Ramos (cell line): ENCODE results near the gene SPTLC1.
"Not testable (repeated sequence)": the region's sequence is repeated elsewhere in the genome, so short reads cannot be mapped to it uniquely, and the experiment has no call there.

Experiments
- in situ Hi-C: fragments of 300-500 bp; cut with MboI; formaldehyde crosslinking; loops from one replicate; pipeline ENCODE4 v1.14.3; 2022; ENCODE audit warnings: low sequenced_read_pairs; ENCODE audit not compliant: unreplicated experiment

SPTLC1 gene

DNA sequence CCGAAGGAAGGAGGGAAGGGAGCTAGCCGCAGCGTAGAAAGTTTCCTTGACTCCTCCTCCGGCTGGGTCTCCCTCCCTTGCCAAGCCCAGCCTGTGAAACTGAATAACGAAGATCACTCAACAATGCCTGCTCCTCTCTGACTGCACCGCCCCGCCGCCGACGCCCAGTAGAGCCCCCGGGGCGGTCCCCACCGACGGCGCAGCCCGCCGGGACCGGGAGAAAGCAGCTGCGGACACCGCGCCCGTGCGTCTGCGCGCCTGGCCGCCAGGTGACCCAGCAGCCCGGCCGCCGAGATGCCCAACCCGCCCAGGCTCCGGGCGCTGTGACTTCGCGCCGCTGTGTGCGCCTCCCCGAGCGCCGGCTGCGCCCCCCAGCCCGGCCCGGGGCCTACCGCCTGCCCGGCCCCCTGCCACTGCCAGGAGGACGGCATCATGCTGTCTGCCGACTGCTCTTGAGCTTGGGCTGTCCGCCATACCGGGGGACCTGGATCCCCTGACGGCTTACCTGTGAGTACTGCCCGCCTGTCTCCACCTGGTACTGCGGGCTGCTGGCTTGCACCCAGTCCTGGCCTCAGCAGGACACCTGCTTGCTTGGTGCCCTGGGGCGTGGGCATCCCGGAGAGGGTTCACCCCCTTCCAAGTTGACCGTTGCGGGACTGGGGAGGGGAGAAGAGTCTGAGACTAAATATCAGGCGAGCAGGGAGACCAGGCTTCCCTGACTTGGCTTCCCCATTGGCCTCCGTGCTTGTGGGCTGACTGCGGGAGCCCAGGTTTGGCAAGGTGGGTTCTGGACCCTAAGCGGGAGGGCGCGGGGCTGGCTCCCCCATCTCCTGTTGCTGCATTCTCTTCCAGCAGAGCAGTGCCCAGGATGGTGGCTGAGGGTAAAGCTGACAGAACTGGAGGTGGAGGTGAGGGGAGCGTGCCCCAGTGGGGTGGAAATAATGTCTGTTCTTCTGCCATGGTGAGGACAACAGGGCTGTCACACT lies 26.2 kb upstream of the SPTLC1 start:
- in situ Hi-C loops = no loop called here

DNA sequence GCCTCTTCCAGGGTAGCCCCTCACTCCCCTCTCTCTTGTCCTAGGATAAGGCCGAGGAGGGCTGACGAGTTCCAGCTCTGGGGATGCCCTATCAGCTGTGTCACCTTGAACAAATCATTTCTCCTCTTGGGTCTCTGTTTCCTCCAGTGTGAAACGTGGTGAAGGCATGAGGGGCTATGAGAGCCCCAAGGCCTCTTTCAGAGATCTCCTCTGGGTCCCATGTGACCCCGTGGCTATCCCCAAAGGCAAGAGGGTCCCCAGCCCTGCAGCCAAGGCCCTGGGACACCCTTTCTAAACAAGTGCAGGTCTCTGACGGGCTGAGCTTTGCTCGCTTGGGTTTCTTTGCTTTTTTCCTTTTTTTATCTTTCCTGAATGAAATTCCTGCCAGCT lies 25.5 kb upstream of the SPTLC1 start:
- in situ Hi-C loops = no loop called here

DNA sequence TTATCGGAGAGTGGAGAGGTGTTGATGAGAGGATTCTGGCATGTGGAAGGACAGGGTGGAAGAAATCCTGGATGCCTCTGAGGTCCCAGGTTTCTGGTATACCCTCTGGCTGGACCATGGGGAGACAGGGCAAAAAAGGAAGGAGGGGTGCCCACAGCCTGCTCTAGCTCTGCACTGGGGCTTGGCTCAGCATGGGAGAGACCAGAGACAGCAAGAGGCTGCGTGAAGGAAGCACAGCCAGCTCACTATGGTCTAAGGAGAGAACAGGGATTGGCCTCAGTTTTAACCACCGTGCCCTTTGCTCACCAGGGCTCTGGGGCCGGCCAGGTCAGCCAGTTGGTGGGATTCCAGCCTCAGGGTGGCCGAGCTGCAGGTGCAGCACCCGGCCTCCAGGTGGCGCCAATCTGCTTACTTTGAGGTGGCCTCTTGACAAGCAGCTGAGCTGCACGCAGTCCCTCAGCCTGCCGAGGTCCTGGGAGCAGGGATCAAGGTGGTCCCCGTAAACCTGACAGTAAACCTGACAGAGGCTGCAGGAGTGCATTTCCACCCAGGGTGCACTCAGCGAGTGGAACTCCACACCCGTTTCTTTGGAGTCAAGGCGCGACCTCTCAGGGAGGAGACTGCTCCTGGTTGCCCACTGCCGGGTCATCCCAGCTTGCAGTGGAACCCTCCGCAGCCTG lies 25.0 kb upstream of the SPTLC1 start:
- in situ Hi-C loops = no loop called here

DNA sequence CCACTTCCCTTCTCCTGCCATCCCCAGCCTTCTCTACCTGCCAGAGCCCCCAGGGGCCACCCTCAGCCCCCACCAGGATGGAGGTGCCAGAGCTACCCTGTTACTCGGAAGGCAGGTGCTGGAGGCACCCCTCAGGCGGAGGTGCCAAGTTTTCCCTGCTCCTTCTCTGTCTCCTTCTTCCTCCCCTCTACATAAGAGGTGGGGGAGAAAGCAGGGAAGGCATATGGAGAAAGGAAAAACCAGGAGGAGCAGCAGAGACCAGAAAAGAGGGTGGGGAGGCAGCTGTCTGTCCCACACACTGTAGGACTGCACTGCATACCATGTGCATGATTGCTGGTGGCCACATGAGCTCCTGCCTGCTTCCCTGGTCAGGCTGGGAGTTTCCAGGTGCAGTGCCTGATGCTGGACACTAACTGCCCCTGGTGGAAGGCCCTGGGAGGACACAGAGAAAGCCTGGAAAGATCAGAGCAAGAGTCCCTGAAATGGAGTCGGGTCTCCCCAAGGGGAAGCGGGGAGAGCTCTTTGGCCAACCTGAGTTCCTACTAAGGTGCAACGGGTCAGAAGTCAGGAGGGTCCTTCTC lies 23.8 kb upstream of the SPTLC1 start:
- in situ Hi-C loops = loop anchor here (5.0 to 10.0 kb wide), 3 partner anchors 296 to 656 kb away; no protein-coding TSS in a partner anchor

DNA sequence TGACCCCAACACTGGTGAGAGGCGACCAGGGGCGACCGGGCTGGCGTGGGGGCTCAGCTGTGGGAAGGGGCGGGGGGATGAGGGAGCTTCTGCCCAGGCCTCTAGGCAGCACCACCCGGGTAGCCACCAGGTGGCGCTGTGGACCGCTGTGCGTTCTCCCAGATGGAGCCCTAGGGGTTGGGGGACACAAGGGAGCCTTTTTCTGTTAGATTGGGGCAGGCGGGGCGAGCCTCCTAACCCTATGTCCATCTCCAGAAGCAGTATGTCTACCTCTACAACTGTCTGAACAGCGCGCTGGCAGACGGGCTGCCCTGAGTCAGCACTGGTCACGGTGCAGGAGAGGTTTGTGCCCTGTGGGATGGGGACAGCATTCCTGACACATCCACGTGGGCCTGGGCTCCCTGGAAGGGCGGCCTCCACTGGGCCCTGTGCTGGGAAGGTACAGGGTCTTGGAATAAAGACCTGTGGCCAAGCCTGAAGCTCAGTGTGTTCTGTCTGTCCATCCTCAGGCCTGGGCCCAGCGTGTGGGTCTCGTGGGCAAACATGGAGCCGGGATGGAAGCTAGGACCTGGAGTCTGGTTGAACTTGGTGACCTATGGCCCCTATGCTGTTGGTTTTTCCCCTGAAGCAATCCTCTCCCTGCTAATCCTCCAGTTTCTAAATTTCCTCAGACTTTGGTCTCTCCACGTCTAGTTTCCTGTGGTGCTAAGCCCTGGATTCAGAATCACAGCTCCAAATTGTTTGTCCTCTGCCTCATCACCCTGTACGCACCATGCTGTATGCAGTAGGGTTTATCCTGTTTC lies 23.1 kb upstream of the SPTLC1 start:
- in situ Hi-C loops = loop anchor here (5.0 to 10.0 kb wide), 3 partner anchors 296 to 656 kb away; no protein-coding TSS in a partner anchor

DNA sequence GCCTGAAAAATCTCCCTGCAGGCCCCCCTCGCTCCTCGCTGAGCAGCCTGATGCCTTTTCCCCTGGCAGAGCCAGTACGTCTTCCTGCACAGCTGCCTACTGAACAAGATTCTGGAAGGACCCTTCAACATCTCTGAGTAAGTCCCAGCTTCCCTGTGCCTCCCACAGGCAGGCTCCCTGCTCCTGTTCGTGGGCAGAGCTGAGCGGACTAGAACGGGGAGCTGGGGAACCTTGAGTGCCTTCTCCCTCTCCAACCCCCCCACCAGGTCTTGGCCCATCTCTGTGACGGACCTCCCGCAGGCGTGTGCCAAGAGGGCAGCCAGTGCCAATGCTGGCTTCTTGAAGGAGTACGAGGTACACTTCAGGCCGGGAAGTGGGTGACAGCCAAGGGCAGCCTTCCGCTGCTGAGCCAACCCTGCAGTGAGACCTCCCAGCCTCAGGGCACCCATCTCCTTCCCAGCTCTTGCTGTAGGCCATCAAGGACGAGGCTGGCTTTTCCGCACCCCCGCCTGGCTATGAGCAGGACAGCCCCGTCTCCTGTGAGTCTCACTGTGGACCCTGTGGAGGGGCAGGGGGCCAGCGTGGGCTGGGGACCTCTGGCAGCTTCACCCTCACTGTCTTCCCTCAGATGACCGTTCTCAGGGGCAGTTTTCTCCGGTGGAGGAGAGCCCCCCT lies 21.1 kb upstream of the SPTLC1 start:
- in situ Hi-C loops = loop anchor here (5.0 to 10.0 kb wide), 3 partner anchors 298 to 658 kb away; no protein-coding TSS in a partner anchor

DNA sequence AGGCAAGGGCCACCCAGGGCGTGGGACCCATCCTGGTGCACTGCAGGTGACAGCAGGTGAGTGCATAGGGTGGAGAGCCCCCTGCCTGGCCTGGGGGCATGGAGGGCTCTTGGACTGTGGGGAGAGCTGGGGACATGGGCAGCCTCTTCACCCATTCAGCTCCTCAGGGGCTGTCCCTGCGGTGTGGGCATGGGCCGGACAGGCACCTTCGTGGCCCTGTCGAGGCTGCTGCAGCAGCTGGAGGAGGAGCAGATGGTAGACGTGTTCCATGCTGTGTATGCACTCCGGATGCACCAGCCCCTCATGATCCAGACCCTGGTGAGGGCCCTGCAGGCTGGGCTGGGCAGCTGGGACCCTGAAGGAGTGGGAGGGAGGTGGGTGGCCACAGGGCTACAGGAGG lies 20.4 kb upstream of the SPTLC1 start:
- in situ Hi-C loops = loop anchor here (5.0 to 10.0 kb wide), 3 partner anchors 299 to 659 kb away; no protein-coding TSS in a partner anchor

DNA sequence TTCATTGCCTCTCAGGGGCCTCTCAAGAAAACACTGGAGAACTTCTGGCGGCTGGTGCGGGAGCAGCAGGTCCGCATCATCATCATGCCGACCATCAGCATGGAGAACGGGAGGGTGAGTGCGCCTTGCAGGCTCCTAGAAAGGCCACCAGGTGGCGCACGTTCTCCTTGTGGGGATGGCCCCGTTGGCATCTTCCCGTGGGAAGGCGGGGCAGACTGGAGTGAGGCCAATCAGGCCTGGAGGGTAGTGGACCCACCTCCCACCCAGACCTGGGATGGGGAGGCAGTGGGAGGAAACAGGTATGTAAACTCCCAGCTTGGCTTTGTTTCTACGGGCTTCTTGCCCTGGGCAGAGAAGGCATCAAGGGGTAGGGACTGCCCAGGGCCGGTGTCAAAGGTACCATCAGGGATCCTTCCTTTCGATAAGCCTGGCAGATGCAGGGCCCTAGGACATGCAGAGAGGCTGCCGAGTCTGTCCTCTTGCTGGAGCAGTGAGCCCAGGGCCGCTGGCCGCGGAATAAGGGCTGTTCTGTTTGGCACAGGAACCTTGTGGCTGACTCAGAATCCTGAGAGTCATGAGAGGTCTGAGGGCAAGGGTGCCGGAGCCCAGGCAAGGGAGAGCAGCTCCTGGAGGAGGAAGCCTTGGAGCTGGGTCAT lies 18.9 kb upstream of the SPTLC1 start:
- in situ Hi-C loops = loop anchor here (10.0 kb wide), 2 partner anchors 301 to 661 kb away; no protein-coding TSS in a partner anchor

DNA sequence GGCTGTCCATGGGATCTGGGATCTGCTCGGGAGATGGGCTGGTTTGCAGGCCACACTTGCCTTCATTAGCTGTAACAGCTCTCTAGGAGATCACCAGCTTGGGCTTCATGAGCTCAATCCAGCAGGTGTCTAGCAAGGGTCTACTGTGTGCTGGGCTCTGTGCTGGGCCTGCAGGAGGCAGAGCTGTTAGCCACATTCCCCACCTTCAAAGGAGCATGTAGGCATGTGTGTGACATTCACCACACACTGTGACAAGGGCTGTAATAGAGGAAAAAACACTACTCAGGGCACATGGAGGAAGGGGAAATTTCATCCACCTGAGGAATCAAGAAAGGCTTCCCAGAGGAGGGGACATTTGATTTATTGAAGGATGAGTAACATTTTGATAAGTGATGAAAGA lies 17.7 kb upstream of the SPTLC1 start:
- in situ Hi-C loops = loop anchor here (10.0 kb wide), 2 partner anchors 302 to 662 kb away; no protein-coding TSS in a partner anchor

DNA sequence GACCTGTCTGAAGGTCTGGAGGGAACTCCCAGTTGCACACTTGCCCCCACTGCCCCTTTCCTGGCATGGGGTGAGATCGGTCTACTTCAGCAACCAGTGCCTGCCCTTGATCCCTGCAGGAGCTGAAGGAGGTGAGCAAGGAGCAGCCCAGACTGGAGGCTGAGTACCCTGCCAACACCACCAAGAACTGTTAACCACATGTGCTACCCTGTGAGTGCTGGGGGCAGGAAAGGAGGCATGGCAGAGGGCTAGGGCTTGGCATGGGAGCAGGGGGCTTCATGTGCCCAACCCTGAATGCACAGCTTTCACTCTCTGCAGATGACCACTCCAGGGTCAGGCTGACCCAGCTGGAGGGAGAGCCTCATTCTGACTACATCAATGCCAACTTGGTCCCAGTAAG lies 17.3 kb upstream of the SPTLC1 start:
- in situ Hi-C loops = loop anchor here (10.0 kb wide), 2 partner anchors 302 to 662 kb away; no protein-coding TSS in a partner anchor

DNA sequence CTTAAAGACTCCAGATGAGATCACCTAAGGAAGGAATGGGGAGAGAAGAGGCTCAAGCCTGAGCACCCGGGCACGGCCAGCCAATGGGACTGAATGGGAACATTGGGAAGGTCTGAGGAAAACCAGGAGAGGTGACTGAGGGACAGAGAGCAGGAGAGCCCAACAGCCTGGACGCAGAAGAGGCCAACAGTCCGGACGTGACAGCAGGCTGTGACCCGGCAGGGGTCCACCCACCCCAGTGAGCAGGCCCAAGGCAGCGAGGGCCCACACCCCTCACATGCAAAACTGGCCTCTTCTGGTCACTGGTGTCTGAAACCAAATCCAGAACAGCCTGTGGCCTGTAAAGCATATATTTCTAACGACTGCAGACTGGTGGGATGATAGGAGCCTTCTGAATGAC lies 7.6 kb upstream of the SPTLC1 start:
- in situ Hi-C loops = no loop called here

DNA sequence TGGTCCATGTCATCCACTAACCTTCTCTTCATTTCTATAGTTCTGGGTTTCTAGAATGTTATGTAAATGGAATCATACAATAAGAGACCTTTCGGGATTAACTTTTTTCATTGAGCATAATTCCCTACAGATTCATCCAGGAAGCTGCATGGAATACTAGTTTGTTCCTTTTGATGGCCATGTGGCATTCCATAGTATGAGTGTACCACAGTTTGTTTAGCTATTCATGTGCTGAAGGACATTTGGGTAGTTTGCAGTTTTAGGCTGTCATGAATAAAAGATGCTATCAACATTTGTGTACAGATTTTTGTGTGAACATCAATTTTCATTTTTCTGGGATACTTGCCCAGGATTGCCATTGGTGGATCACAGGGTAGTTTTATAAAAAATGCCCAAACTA lies 6.8 kb upstream of the SPTLC1 start:
- in situ Hi-C loops = no loop called here

DNA sequence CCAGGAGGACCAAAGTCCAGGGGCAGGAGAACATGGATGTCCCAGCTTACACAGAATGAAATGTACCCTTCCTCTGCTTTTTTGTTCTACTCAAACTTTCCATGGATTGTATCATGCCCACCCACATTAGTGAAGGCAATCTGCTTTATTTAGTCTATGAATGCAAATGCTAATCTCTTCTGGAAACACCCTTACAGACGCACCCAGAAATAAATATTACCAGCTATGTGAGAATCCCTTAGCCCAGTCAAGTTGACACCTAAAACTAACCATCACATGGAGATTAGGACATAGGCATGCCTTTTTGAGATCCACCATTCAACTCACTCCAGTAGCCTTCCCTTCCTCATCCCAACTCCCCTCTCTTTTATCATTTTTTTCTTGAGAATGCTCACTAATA lies 6.1 kb upstream of the SPTLC1 start:
- in situ Hi-C loops = no loop called here

DNA sequence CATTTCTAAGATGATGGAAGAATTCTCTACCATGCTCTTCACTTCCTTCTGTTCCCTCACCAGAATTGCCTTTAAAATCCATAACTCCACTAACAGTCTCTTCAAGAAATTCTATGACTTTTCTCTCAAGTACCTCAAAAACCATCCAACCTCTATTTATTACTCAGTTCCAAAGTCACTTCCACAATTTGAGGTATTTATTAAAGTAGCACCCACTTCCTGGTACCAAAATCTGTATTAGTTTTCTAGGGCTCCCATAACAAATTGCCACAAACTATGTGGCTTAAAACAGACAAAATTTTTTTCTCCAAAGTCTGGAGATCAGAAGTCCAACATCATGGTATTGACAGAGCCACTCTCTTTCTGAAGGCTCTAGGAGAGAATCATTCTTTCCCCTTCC lies 4.9 kb upstream of the SPTLC1 start:
- in situ Hi-C loops = no loop called here

DNA sequence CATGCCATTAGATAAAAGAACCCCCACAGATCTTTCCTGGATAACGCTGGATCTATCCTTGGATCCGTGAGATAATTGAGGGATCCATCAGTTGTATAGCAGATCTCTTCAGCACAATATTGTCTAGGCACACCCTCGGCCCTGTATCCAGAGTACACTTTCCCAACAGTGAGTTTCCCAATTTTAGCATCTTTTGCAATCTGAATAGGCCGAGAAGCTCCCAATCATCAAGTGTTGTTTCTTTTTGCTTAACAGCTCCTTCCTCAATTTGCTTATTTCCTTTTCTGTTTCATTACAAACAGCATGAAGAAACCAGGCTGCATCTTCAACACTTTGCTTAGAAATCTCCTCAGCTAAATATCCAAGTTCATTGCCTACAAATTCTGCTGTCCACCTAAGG lies 4.4 kb upstream of the SPTLC1 start:
- in situ Hi-C loops = no loop called here

DNA sequence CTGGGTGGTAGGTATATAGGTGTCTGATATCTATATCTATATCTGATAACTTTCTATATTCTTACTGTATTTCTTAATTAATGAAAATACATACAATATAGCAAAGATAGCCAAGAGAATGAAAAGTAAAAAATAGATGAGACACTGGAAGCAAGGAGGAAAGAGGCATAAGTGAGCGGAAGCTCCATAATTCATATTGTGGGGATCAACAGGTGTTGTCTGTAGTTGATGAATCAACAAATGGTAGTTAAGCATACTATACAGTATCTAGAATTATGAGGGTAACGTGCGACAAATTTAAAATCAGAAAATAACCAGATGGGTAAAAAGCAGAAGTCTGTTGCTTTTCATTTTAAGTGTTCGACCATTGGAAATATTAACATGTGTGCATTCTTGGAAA lies 7.1 kb downstream of the SPTLC1 start:
- in situ Hi-C loops = no loop called here

DNA sequence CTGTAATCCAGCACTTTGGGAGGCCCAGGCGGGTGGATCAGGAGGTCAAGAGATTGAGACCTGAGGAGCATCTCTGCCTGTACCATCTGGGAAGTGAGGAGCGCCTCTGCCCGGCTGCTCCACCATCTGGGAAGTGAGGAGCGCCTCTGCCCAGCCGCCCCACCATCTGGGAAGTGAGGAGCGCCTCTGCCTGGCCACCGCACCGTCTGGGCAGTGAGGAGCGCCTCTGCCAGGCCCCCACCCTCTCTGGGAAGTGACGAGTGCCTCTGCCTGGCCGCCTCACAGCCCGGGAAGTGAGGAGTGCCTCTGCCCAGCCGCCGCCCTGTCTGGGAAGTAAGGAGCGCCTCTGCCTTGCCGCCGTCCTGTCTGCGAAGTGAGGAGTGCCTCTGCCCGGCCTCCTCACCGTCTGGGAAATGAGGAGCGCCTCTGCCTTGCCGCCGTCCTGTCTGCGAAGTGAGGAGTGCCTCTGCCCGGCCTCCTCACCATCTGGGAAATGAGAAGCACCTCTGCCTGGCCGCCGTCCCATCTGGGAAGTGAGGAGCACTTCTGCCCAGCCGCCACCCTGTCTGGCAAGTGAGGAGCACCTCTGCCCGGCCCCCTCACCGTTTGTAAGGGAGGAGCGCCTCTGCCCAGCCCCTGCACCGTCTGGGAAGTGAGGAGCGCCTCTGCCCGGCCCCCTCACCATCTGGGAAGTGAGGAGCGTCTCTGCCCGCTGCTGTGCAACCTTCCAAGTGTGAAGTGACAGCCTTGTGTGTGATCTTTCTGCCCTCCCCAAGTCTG lies 9.6 kb downstream of the SPTLC1 start:
- in situ Hi-C loops = not testable (repeated sequence)

DNA sequence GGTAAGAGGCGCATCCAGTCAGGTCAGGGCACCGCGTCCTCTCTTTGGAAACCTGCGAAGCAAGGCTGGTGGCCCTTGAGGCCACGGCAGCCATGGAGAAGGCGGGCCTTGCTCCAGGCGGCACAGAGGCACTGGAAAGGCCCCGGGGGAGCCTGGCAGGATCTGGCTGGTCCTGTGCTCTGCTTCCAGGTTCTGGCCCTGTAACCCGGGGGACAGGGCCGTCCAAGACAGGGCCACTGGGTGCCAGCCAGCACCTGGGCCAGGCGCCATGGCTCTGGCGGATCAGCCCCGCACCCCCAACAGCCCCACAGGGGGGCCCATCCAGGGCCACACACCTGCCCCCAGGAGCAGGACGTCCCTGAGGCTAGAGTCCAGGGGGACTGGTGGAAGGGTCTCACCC lies 11.6 kb downstream of the SPTLC1 start:
- in situ Hi-C loops = not testable (repeated sequence)
